HG02885 (cell line): ENCODE results near the gene PTPRG.
A peak's percentile ranks its signal among the peaks of the same experiment; 100 is the strongest.

Experiments
- ATAC-seq: cut with Tn5 transposase; IDR thresholded peaks from one replicate; pipeline ENCODE4 v1.9.1; 2021; ENCODE audit warnings: mild to moderate bottlenecking; ENCODE audit not compliant: unreplicated experiment, poor library complexity

PTPRG gene

GRCh38 chr3:61933798-61934504 lies 372.6 kb downstream of the PTPRG start:
- no peak for ATAC-seq

- no peak for ATAC-seq
Measured at GRCh38 chr3:61934505-61934871, 373.1 kb downstream of the PTPRG start.

- no peak for ATAC-seq
Measured at GRCh38 chr3:61935814-61936213, 374.4 kb downstream of the PTPRG start.

GRCh38 chr3:61936344-61936937 lies 375.1 kb downstream of the PTPRG start:
- peak; percentile 55 for ATAC-seq

- no peak for ATAC-seq
Measured at GRCh38 chr3:61937477-61937876, 376.1 kb downstream of the PTPRG start.

- ATAC-seq = no peak
Measured at GRCh38 chr3:61938878-61939549, 377.6 kb downstream of the PTPRG start.

- ATAC-seq = no peak
Measured at GRCh38 chr3:61940236-61940635, 378.9 kb downstream of the PTPRG start.

GRCh38 chr3:61943975-61944374 lies 382.6 kb downstream of the PTPRG start:
- no peak for ATAC-seq

- ATAC-seq = no peak
Measured at GRCh38 chr3:61944726-61945125, 383.4 kb downstream of the PTPRG start.

GRCh38 chr3:61945657-61946056 lies 384.3 kb downstream of the PTPRG start:
- ATAC-seq = no peak

- no peak for ATAC-seq
Measured at GRCh38 chr3:61946570-61947324, 385.4 kb downstream of the PTPRG start.

GRCh38 chr3:61947456-61947855 lies 386.1 kb downstream of the PTPRG start:
- no peak for ATAC-seq

GRCh38 chr3:61948699-61949305 lies 387.4 kb downstream of the PTPRG start:
- ATAC-seq = no peak

- no peak for ATAC-seq
Measured at GRCh38 chr3:61954097-61954540, 392.7 kb downstream of the PTPRG start.

- ATAC-seq = no peak
Measured at GRCh38 chr3:61955483-61955882, 394.1 kb downstream of the PTPRG start.

- ATAC-seq = no peak
Measured at GRCh38 chr3:61956236-61956635, 394.9 kb downstream of the PTPRG start.

- ATAC-seq = no peak
Measured at GRCh38 chr3:61957259-61957658, 395.9 kb downstream of the PTPRG start.

GRCh38 chr3:61960976-61961375 lies 399.6 kb downstream of the PTPRG start:
- no peak for ATAC-seq

- no peak for ATAC-seq
Measured at GRCh38 chr3:61961900-61962299, 400.5 kb downstream of the PTPRG start.

GRCh38 chr3:61964566-61964965 lies 403.2 kb downstream of the PTPRG start:
- no peak for ATAC-seq

- no peak for ATAC-seq
Measured at GRCh38 chr3:61965770-61966131, 404.4 kb downstream of the PTPRG start.
